Tibial nerve (tissue), 4 donors: ENCODE measurements around the gene PTPRCAP. TPM values are rescaled to one million over a fixed set of nuclear protein-coding genes. Genes with fewer than 3 reads are reported as not detected.
A peak's percentile ranks its signal among the peaks of the same experiment; 100 is the strongest.

Source experiments
- DNase-seq, 2 donors: peaks; one replicate each; pipeline ENCODE4 v3.0.0-alpha.2; 2019; ENCODE audit warnings: low spot score in 2 of 2
- H3K27ac ChIP-seq, 4 donors: fragments of 200-600 bp; sonication (generic) in 3 of 4; one replicate each; pipeline ENCODE4 v1.5.1; 2017 to 2019; ENCODE audit warnings: mild to moderate bottlenecking in 1 of 4
- H3K27me3 ChIP-seq, 2 donors: fragments of 200-600 bp; sonication (generic) in 1 of 2; one replicate each; pipeline versions ENCODE4 v1.5.1 to v1.6.0; 2017 to 2019
- H3K36me3 ChIP-seq, 3 donors: fragments of 200-600 bp; sonication (generic); one replicate each; pipeline ENCODE4 v1.5.1; 2018 to 2019
- H3K4me1 ChIP-seq, 4 donors: fragments of 200-600 bp; sonication (generic) in 3 of 4; one replicate each; pipeline ENCODE4 v1.5.1; 2017 to 2019
- H3K4me3 ChIP-seq, 4 donors: fragments of 200-600 bp; sonication (generic) in 3 of 4; one replicate each; pipeline ENCODE4 v1.5.1; 2017 to 2019; ENCODE audit warnings: mild to moderate bottlenecking in 1 of 4, moderate library complexity in 1 of 4
- H3K9me3 ChIP-seq, 4 donors: fragments of 200-600 bp; sonication (generic) in 3 of 4; one replicate each; pipeline ENCODE4 v1.5.1; 2017 to 2019
- CTCF ChIP-seq, 5 experiments: fragments of 200-600 bp in 3 of 5; fragments of 450-650 bp in 2 of 5; sonication (generic) in 3 of 5; IDR thresholded peaks; one replicate each; pipeline ENCODE4 v1.5.1; 2016 to 2019; ENCODE audit warnings: antibody characterized with exemption in 5 of 5, mild to moderate bottlenecking in 3 of 5, moderate library complexity in 2 of 5
- EP300 ChIP-seq, 2 donors: sonication (generic); formaldehyde crosslinking; IDR thresholded peaks; one replicate each; pipeline ENCODE4 v1.6.1; 2017; ENCODE audit warnings: antibody characterized with exemption in 2 of 2, mild to moderate bottlenecking in 1 of 2
- POLR2A ChIP-seq, 2 donors: fragments of 450-650 bp; IDR thresholded peaks; one replicate each; pipeline ENCODE4 v1.6.1; 2017; ENCODE audit warnings: antibody characterized with exemption in 2 of 2, mild to moderate bottlenecking in 2 of 2, moderate library complexity in 2 of 2
- WGBS, 2 donors: methylation state at CpG; one replicate each; pipeline ENCODE4 v1.1.5; 2018; 5-methylcytosine and 5-hydroxymethylcytosine counted together
- total RNA-seq, 4 donors: library from RNA; depleted of rRNA; stranded (reverse); fragments of >200 nt; gene quantifications; one replicate each; pipeline ENCODE4 v1.1.0, GENCODE V29; 2016

Gene PTPRCAP
- total RNA-seq, 4 donors from 2014 or later: 6.9 to 18.0 (median 12.8) TPM

DNA sequence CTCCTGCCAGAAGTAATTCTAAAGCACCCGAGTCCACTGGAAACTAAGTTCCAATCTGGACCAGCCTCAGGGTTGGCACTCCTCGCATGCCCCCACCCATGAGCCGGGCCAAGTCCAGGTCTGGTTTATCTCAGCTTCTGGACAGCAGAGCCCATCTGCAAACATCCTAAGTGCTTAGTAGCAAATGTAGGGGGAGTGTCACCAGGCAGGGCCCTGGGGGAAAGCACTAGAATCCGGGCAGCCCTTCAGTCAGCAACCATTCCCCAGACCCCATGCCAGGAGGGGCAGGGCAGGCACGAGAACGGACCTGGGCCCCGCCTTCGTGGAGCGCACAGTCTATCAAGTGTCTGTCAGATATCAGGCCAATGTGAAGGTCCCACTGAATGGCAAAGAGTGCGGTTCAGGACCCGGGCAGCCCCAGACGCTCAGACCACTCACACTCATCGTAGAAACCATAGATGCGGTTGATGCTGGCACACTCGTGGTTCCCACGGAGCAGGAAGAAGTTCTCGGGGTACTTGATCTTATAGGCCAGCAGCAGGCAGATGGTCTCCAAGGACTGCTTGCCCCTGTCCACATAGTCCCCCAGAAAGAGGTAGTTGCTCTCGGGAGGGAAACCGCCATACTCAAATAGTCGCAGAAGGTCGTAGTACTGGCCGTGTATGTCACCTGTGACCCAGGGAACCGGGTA lies 37.1 kb downstream of the PTPRCAP start:
- Histone ChIP-seq H3K36me3 (peaks cover 0 to 52% (median 21%) of the 10 kb centered on the region in 3 donors), H3K4me3 (peak overlapping the region; percentile 75 to 99 (median 90)), H3K4me1 (peaks cover 0 to 74% (median 26%) of the 10 kb centered on the region in 4 donors), H3K27me3 (no peaks in the 10 kb centered on the region), H3K27ac (peak overlapping the region; percentile 91 to 98 (median 94)), H3K9me3 (no peaks in the 10 kb centered on the region)
- no peak for DNase-seq
- WGBS, 2 donors: 32 to 41% methylated on average over 23 of the region's 23 CpGs
- TF ChIP-seq EP300 (IDR thresholded peaks at IDR 0.05): no peak
- no peak for TF ChIP-seq CTCF (IDR thresholded peaks at IDR 0.05)

DNA sequence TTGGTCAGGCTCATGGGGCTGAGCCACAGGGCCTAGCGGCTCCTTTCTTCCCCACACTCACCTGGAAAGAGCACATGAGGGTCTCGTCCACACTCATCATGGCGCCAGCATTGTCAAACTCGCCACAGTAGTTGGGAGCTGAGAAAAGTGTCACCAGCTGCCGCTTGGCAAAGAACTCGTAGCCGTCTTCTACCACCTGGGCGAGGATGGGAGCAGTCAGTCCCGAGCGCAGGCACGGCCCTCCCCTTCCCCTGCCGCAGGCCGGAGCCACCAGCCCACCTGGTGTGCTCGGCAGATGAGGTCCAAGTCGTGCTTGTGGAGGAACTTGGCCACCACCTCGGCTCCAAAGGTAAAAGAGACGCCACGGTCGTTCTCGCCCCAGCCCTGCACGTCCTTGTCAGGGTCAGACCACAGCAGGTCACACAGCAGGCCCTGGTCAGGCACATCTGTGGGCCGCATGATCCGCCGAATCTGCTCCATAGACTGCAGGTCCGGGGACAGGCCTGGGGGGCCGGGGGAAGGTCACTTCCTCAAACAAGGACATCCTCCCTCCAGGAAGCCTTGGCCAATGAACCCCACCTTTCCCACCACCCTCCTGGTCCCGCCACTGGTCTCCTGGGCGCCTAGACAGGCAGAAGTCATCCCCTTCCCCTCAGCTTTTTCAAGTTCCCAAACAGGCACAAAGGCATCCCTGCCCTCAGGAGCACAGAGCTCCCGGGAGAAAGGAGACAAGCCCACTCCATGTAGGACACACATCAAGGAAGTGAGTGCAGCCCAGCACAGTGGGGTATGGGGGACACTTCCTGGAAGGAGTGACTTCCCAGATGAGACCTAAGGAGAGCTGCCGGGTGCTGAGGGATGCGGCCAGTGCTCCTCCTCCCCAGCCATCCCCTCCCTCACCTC lies 38.6 kb downstream of the PTPRCAP start:
- H3K27me3 ChIP-seq: no peaks in the 10 kb centered on the region
- H3K36me3 ChIP-seq: peaks cover 0 to 65% (median 21%) of the 10 kb centered on the region in 3 donors
- no peaks in the 10 kb centered on the region for H3K9me3 ChIP-seq
- H3K4me1 ChIP-seq: peaks cover 0 to 60% (median 26%) of the 10 kb centered on the region in 4 donors
- 73 to 82% methylated on average over 16 to 27 of the region's 31 CpGs for WGBS, 2 donors
- no peak for DNase-seq
- H3K27ac ChIP-seq: peak overlapping the region in 1 of 4 donors; percentile 26
- H3K4me3 ChIP-seq: no peak overlapping the region
- TF ChIP-seq POLR2A (IDR thresholded peaks at IDR 0.05) (no peak), CTCF (IDR thresholded peaks at IDR 0.05) (no peak), EP300 (IDR thresholded peaks at IDR 0.05) (no peak)

GRCh38 chr11:67397986-67398660 lies 39.4 kb downstream of the PTPRCAP start:
- TF ChIP-seq CTCF (IDR thresholded peaks at IDR 0.05) (no peak), POLR2A (IDR thresholded peaks at IDR 0.05) (no peak), EP300 (IDR thresholded peaks at IDR 0.05) (no peak)
- DNase-seq: no peak
- Histone ChIP-seq H3K27me3 (no peaks in the 10 kb centered on the region), H3K4me1 (peaks cover 0 to 61% (median 25%) of the 10 kb centered on the region in 4 donors), H3K27ac (no peak overlapping the region), H3K36me3 (peaks cover 0 to 72% (median 21%) of the 10 kb centered on the region in 3 donors), H3K4me3 (no peak overlapping the region), H3K9me3 (no peaks in the 10 kb centered on the region)
- 73 to 77% methylated on average over 18 to 24 of the region's 24 CpGs for WGBS, 2 donors

- Histone ChIP-seq H3K9me3 (no peaks in the 10 kb centered on the region), H3K27me3 (no peaks in the 10 kb centered on the region), H3K36me3 (peaks cover 0 to 72% (median 21%) of the 10 kb centered on the region in 3 donors), H3K27ac (no peak overlapping the region), H3K4me1 (peaks cover 0 to 64% (median 24%) of the 10 kb centered on the region in 4 donors), H3K4me3 (no peak overlapping the region)
- 78 to 81% methylated on average over 6 of the region's 6 CpGs for WGBS, 2 donors
- TF ChIP-seq EP300 (IDR thresholded peaks at IDR 0.05) (no peak), CTCF (IDR thresholded peaks at IDR 0.05) (no peak), POLR2A (IDR thresholded peaks at IDR 0.05) (no peak)
- no peak for DNase-seq
Observed at GRCh38 chr11:67397536-67397935, 39.9 kb downstream of the PTPRCAP start.
